GM12878 (cell line): ENCODE measurements around the gene TMEM17.

Experiments
- ATF2 ChIP-seq: IDR thresholded peaks from 2 replicates; pipeline ENCODE4 v1.6.1; 2012; ENCODE audit warnings: low read length, inconsistent platforms
- EP300 ChIP-seq, 2 experiments: fragments of 150-350 bp in 1 of 2; IDR thresholded peaks; 2 replicates each; pipeline ENCODE4 v1.6.1; 2011 to 2012; ENCODE audit warnings: low read depth in 2 of 2, low read length in 2 of 2, borderline replicate concordance in 1 of 2, improper control_type of control experiment in 1 of 2, inconsistent platforms in 1 of 2; ENCODE audit not compliant: control insufficient read depth in 1 of 2
- REST ChIP-seq: IDR thresholded peaks from 2 replicates; pipeline ENCODE4 v1.6.1; 2012; ENCODE audit warnings: mild to moderate bottlenecking, low read depth, low read length
- TCF3 ChIP-seq: IDR thresholded peaks from 2 replicates; pipeline ENCODE4 v1.6.1; 2012; ENCODE audit warnings: low read depth, mild to moderate bottlenecking, low read length, borderline replicate concordance; ENCODE audit not compliant: insufficient read depth

- TF ChIP-seq ATF2 = no peak
- no peak for TF ChIP-seq REST
- no peak for TF ChIP-seq EP300 (IDR thresholded peaks at IDR 0.05; ENCODE audit: borderline replicate concordance in 1 of 2, control insufficient read depth in 1 of 2, low read depth in 2 of 2, low read length in 2 of 2)
- no peak for TF ChIP-seq TCF3
Observed at GRCh38 chr2:62527478-62528210, 21.6 kb upstream of the TMEM17 start.
